H9 (cell line): ENCODE results near the gene KAT6B. TPM values are rescaled to one million over a fixed set of nuclear protein-coding genes. Genes with fewer than 3 reads are reported as not detected.

Experiments
- DNase-seq: peaks from one replicate; pipeline ENCODE4 v3.0.0-alpha.2; 2017
- H2AFZ ChIP-seq: one replicate; pipeline ENCODE4 v1.6.1; 2013; ENCODE audit warnings: mild to moderate bottlenecking, low read length, control low read depth, moderate library complexity
- H2AK5ac ChIP-seq: 2 replicates; pipeline ENCODE4 v1.6.1; 2013; ENCODE audit warnings: low read length, control low read depth, mixed read lengths; ENCODE audit not compliant: insufficient read length
- H2BK120ac ChIP-seq: one replicate; pipeline ENCODE4 v1.6.1; 2013; ENCODE audit warnings: low read depth, mild to moderate bottlenecking, low read length, control low read depth, inconsistent platforms; ENCODE audit not compliant: poor library complexity, severe bottlenecking
- H2BK12ac ChIP-seq: 2 replicates; pipeline ENCODE4 v1.6.1; 2013; ENCODE audit warnings: low read length, control low read depth, mixed read lengths, low read depth; ENCODE audit not compliant: insufficient read length
- H2BK15ac ChIP-seq: 2 replicates; pipeline ENCODE4 v1.6.1; 2013; ENCODE audit warnings: low read depth, low read length, control low read depth
- H2BK20ac ChIP-seq: one replicate; pipeline ENCODE4 v1.6.1; 2013; ENCODE audit warnings: low read depth, mild to moderate bottlenecking, low read length, control low read depth, inconsistent platforms; ENCODE audit not compliant: poor library complexity, severe bottlenecking
- H2BK5ac ChIP-seq: 2 replicates; pipeline ENCODE4 v1.6.1; 2013; ENCODE audit warnings: low read length, control low read depth, mixed read lengths; ENCODE audit not compliant: insufficient read length
- H3K14ac ChIP-seq: 2 replicates; pipeline ENCODE4 v1.6.1; 2013; ENCODE audit warnings: low read length, control low read depth; ENCODE audit not compliant: insufficient read depth
- H3K18ac ChIP-seq: 2 replicates; pipeline ENCODE4 v1.6.1; 2013; ENCODE audit warnings: low read depth, mild to moderate bottlenecking, mixed read lengths, low read length, control low read depth; ENCODE audit not compliant: insufficient read length
- H3K23ac ChIP-seq: 2 replicates; pipeline ENCODE4 v1.6.1; 2013; ENCODE audit warnings: low read length, control low read depth, mixed read lengths, low read depth; ENCODE audit not compliant: insufficient read length
- H3K23me2 ChIP-seq: 2 replicates; pipeline ENCODE4 v1.6.1; 2013; ENCODE audit warnings: low read depth, mild to moderate bottlenecking, mixed read lengths, low read length, control low read depth; ENCODE audit not compliant: insufficient read length, poor library complexity, severe bottlenecking
- H3K27ac ChIP-seq: 2 replicates; pipeline ENCODE4 v1.5.1; 2013; ENCODE audit warnings: low read length, control low read depth, mixed read lengths, low read depth; ENCODE audit not compliant: insufficient read length
- H3K27me3 ChIP-seq: 2 replicates; pipeline ENCODE4 v1.6.1; 2013; ENCODE audit warnings: low read length, control low read depth, inconsistent platforms; ENCODE audit not compliant: insufficient read depth
- H3K4ac ChIP-seq: 2 replicates; pipeline ENCODE4 v1.6.1; 2013; ENCODE audit warnings: low read depth, mild to moderate bottlenecking, control low read depth, inconsistent platforms, low read length, moderate library complexity
- H3K4me1 ChIP-seq: 2 replicates; pipeline ENCODE4 v1.6.1; 2013; ENCODE audit warnings: low read length, control low read depth, inconsistent platforms; ENCODE audit not compliant: insufficient read depth
- H3K4me2 ChIP-seq: 2 replicates; pipeline ENCODE4 v1.6.1; 2013; ENCODE audit warnings: low read length, control low read depth, mixed read lengths; ENCODE audit not compliant: insufficient read length, insufficient read depth
- H3K56ac ChIP-seq: 2 replicates; pipeline ENCODE4 v1.6.1; 2013; ENCODE audit warnings: low read depth, mild to moderate bottlenecking, mixed read lengths, low read length, control low read depth; ENCODE audit not compliant: insufficient read length
- H3K79me1 ChIP-seq: 2 replicates; pipeline ENCODE4 v1.6.1; 2013; ENCODE audit warnings: low read depth, mild to moderate bottlenecking, moderate library complexity, low read length, control low read depth, inconsistent platforms; ENCODE audit not compliant: insufficient read depth, poor library complexity, severe bottlenecking
- H3K79me2 ChIP-seq: 2 replicates; pipeline ENCODE4 v1.6.1; 2013; ENCODE audit warnings: low read length, control low read depth, inconsistent platforms; ENCODE audit not compliant: insufficient read depth
- H3K9ac ChIP-seq: 2 replicates; pipeline ENCODE4 v1.6.1; 2013; ENCODE audit warnings: low read length, control low read depth, mixed read lengths; ENCODE audit not compliant: insufficient read length; ENCODE audit errors: extremely low read depth
- H3K9me3 ChIP-seq: one replicate; pipeline ENCODE4 v1.6.1; 2013; ENCODE audit warnings: low read depth, low read length, inconsistent platforms; ENCODE audit not compliant: control insufficient read depth
- H3T11ph ChIP-seq: one replicate; pipeline ENCODE4 v1.6.1; 2013; ENCODE audit warnings: mild to moderate bottlenecking, low read length, control low read depth, inconsistent platforms
- H4K20me1 ChIP-seq: one replicate; pipeline ENCODE4 v1.6.1; 2013; ENCODE audit not compliant: control insufficient read depth, insufficient read length, insufficient read depth
- H4K5ac ChIP-seq: 2 replicates; pipeline ENCODE4 v1.6.1; 2013; ENCODE audit warnings: low read depth, mild to moderate bottlenecking, mixed read lengths, low read length, control low read depth; ENCODE audit not compliant: insufficient read length
- H4K8ac ChIP-seq: replicated peaks from 2 replicates; pipeline ENCODE4 v1.6.1; 2013; ENCODE audit warnings: low read length, control low read depth, mixed read lengths, low read depth; ENCODE audit not compliant: insufficient read length
- H4K91ac ChIP-seq: 2 replicates; pipeline ENCODE4 v1.6.1; 2013; ENCODE audit warnings: low read depth, mild to moderate bottlenecking, moderate library complexity, mixed read lengths, low read length, control low read depth; ENCODE audit not compliant: insufficient read length
- H3K27ac Mint-ChIP-seq, 3 experiments: 2 replicates in 2 of 3; 3 replicates in 1 of 3; pipeline ENCODE4 v1.8.0; 2020 to 2021; ENCODE audit warnings: mixed read lengths in 3 of 3, mild to moderate bottlenecking in 1 of 3, moderate library complexity in 1 of 3
- H3K27me3 Mint-ChIP-seq: 2 replicates; pipeline ENCODE4 v1.8.0; 2021; ENCODE audit warnings: low read depth, mild to moderate bottlenecking, moderate library complexity, mixed read lengths
- H3K36me3 Mint-ChIP-seq, 3 experiments: 2 replicates in 2 of 3; 3 replicates in 1 of 3; pipeline ENCODE4 v1.8.0; 2020 to 2021; ENCODE audit warnings: low read depth in 3 of 3, mixed read lengths in 3 of 3; ENCODE audit not compliant: insufficient read depth in 1 of 3
- H3K4me1 Mint-ChIP-seq, 2 experiments: 2 replicates each; pipeline ENCODE4 v1.8.0; 2020; ENCODE audit warnings: mixed read lengths in 2 of 2
- H3K4me3 Mint-ChIP-seq, 2 experiments: 2 replicates in 1 of 2; 3 replicates in 1 of 2; pipeline ENCODE4 v1.8.0; 2020 to 2021; ENCODE audit warnings: mild to moderate bottlenecking in 2 of 2, mixed read lengths in 2 of 2, moderate library complexity in 1 of 2
- H3K9me3 Mint-ChIP-seq, 2 experiments: 2 replicates in 1 of 2; 3 replicates in 1 of 2; pipeline ENCODE4 v1.8.0; 2020; ENCODE audit warnings: mild to moderate bottlenecking in 2 of 2, mixed read lengths in 2 of 2, moderate library complexity in 1 of 2
- WGBS: extraction: QIAGEN DNeasy Blood & Tissue Kit; methylation state at CpG from one replicate; pipeline ENCODE4 v1.1.7; 2013; ENCODE audit warnings: missing lambda C conversion rate, low lambda C conversion rate, mixed read lengths; ENCODE audit not compliant: insufficient read length; ENCODE audit errors: extremely low coverage; 5-methylcytosine and 5-hydroxymethylcytosine counted together
- total RNA-seq: library from RNA; stranded (reverse); gene quantifications from 2 replicates; pipeline ENCODE4 v1.2.1, GENCODE V29; 2021
- TF ChIP-seq, protein P1 (sequence below): fragments of 200-600 bp; sonication (generic); conservative IDR thresholded peaks from 3 replicates; pipeline ENCODE4 v1.8.0; 2021; ENCODE audit warnings: antibody characterized with exemption, mild to moderate bottlenecking

The KAT6B gene
- total RNA-seq, 1 experiment from 2014 or later: 34.2 TPM

- H3K27me3 ChIP-seq: no peaks in the 10 kb centered on the region
These were observed 167.2 kb downstream of the KAT6B start for GRCh38 chr10:74993649-74994048.

More at GRCh38 chr10:74993649-74994048, 167.2 kb downstream of the KAT6B start:
- H3K18ac ChIP-seq: no peak overlapping the region
- H3K56ac ChIP-seq: no peak overlapping the region
- H3K4me2 ChIP-seq: no peak overlapping the region
- Mint-ChIP-seq H3K36me3 (peaks cover 5 to 18% (median 8%) of the 10 kb centered on the region in 3 experiments; a peak in 5 of 7 replicates), H3K27me3 (no peaks in the 10 kb centered on the region), H3K4me3 (no peak overlapping the region), H3K27ac (no peak overlapping the region), H3K4me1 (no peaks in the 10 kb centered on the region), H3K9me3 (no peaks in the 10 kb centered on the region)
- no peak overlapping the region for H2AFZ ChIP-seq
- WGBS: no CpG with 5 or more reads among the region's 3 CpGs
- H3K27ac ChIP-seq: no peak overlapping the region
- H2BK12ac ChIP-seq: no peak overlapping the region
- H3K23ac ChIP-seq: no peak overlapping the region
- no peak overlapping the region for H2BK5ac ChIP-seq
- no peaks in the 10 kb centered on the region for H3K79me1 ChIP-seq
- H3K4ac ChIP-seq: no peak overlapping the region
- no peak overlapping the region for H2BK120ac ChIP-seq
- TF ChIP-seq, protein P1, sequence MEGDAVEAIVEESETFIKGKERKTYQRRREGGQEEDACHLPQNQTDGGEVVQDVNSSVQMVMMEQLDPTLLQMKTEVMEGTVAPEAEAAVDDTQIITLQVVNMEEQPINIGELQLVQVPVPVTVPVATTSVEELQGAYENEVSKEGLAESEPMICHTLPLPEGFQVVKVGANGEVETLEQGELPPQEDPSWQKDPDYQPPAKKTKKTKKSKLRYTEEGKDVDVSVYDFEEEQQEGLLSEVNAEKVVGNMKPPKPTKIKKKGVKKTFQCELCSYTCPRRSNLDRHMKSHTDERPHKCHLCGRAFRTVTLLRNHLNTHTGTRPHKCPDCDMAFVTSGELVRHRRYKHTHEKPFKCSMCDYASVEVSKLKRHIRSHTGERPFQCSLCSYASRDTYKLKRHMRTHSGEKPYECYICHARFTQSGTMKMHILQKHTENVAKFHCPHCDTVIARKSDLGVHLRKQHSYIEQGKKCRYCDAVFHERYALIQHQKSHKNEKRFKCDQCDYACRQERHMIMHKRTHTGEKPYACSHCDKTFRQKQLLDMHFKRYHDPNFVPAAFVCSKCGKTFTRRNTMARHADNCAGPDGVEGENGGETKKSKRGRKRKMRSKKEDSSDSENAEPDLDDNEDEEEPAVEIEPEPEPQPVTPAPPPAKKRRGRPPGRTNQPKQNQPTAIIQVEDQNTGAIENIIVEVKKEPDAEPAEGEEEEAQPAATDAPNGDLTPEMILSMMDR: no peak
- H2AK5ac ChIP-seq: no peak overlapping the region
- H2BK20ac ChIP-seq: no peak overlapping the region
- H3T11ph ChIP-seq: no peak overlapping the region
- H3K9ac ChIP-seq: no peak overlapping the region
- H4K91ac ChIP-seq: no peak overlapping the region
- no peaks in the 10 kb centered on the region for H3K4me1 ChIP-seq
- H3K23me2 ChIP-seq: no peaks in the 10 kb centered on the region
- H4K8ac ChIP-seq: no peak overlapping the region
- no peaks in the 10 kb centered on the region for H4K20me1 ChIP-seq
- H3K79me2 ChIP-seq: no peaks in the 10 kb centered on the region
- DNase-seq: no peak
- H4K5ac ChIP-seq: no peak overlapping the region
- no peaks in the 10 kb centered on the region for H3K9me3 ChIP-seq
- no peak overlapping the region for H3K14ac ChIP-seq
- H2BK15ac ChIP-seq: no peak overlapping the region
